Endothelial cell of umbilical vein (primary cell): Measurements from ENCODE around the gene UBE2E1. TPM values are rescaled to one million over a fixed set of nuclear protein-coding genes. Genes with fewer than 3 reads are reported as not detected.
"Not testable (repeated sequence)": the region's sequence is repeated elsewhere in the genome, so short reads cannot be mapped to it uniquely, and the experiment has no call there.

Source experiments
- BruUV-seq: library from RNA; stranded (reverse); fragments of 400-500 nt; replicated peaks from 2 replicates; lab custom pipeline; 2021; lab: Mats Ljungman, UMichigan
- CTCF ChIA-PET: fragments of 300-600, 350-600 bp; sonication (Branson Sonifier 250); formaldehyde crosslinking; loops from one replicate; lab custom pipeline; 2021; ENCODE audit warnings: antibody characterized with exemption, inconsistent platforms; lab: Charles Lee
- POLR2A ChIA-PET: fragments of 300-600, 350-600 bp; sonication (Branson Sonifier 250); formaldehyde crosslinking; loops from one replicate; lab custom pipeline; 2021; ENCODE audit warnings: antibody characterized with exemption, inconsistent platforms; lab: Charles Lee
- DNase-seq: peaks from one replicate; pipeline ENCODE4 v3.0.0-alpha.2; 2011; ENCODE audit warnings: low read depth, low spot score
- FAIRE-seq: peaks from 2 replicates; lab custom pipeline; 2011; peaks lifted over from hg19 to GRCh38; lab: Jason Lieb, UNC
- H2AFZ ChIP-seq: 2 replicates; pipeline ENCODE4 v1.6.0; 2012; ENCODE audit warnings: low read depth, low read length, control low read depth, inconsistent platforms
- H3K27ac ChIP-seq: 2 replicates; pipeline ENCODE4 v1.5.1; 2011; ENCODE audit warnings: low read depth, mild to moderate bottlenecking, control low read depth, low read length, moderate library complexity; ENCODE audit not compliant: insufficient read depth
- H3K27me3 ChIP-seq, 2 experiments: 2 replicates each; pipeline versions ENCODE4 v1.6.0 to v1.6.1; 2011; ENCODE audit warnings: low read length in 2 of 2, mixed read lengths in 1 of 2; ENCODE audit not compliant: control insufficient read depth in 2 of 2, insufficient read depth in 2 of 2
- H3K36me3 ChIP-seq, 2 experiments: 2 replicates in 1 of 2; 3 replicates in 1 of 2; pipeline ENCODE4 v1.5.1; 2011; ENCODE audit warnings: low read length in 2 of 2, mild to moderate bottlenecking in 1 of 2, moderate library complexity in 1 of 2; ENCODE audit not compliant: control insufficient read depth in 2 of 2, insufficient read depth in 2 of 2; ENCODE audit errors: extremely low read depth in 1 of 2
- H3K4me1 ChIP-seq: 3 replicates; pipeline ENCODE4 v1.5.1; 2011; ENCODE audit warnings: mild to moderate bottlenecking, low read length; ENCODE audit not compliant: control insufficient read depth, insufficient read depth; ENCODE audit errors: extremely low read depth
- H3K4me2 ChIP-seq: 2 replicates; pipeline ENCODE4 v1.6.1; 2011; ENCODE audit warnings: low read length, control low read depth, mixed read lengths; ENCODE audit not compliant: insufficient read depth
- H3K4me3 ChIP-seq, 3 experiments: fragments of 200-600 bp in 1 of 3; sonication (generic), shearing (Covaris generic) in 1 of 3; replicated peaks in 1 of 3; 2 replicates each; pipeline ENCODE4 v1.5.1; 2011 to 2016; ENCODE audit warnings: control low read depth in 3 of 3, low read length in 3 of 3, mild to moderate bottlenecking in 2 of 3, inconsistent platforms in 1 of 3, low read depth in 1 of 3, moderate library complexity in 1 of 3; ENCODE audit not compliant: insufficient read depth in 1 of 3
- H3K79me2 ChIP-seq: 2 replicates; pipeline ENCODE4 v1.6.0; 2012; ENCODE audit warnings: low read length, inconsistent platforms; ENCODE audit not compliant: control insufficient read depth, insufficient read depth
- H3K9ac ChIP-seq: replicated peaks from 2 replicates; pipeline ENCODE3; 2011; ENCODE audit warnings: low read length, control low read depth; ENCODE audit not compliant: insufficient read depth; ENCODE audit errors: extremely low read depth
- H3K9me1 ChIP-seq: replicated peaks from 3 replicates; pipeline ENCODE4 v1.6.0; 2011; ENCODE audit warnings: mild to moderate bottlenecking, low read length; ENCODE audit not compliant: control insufficient read depth, insufficient read depth; ENCODE audit errors: extremely low read depth
- H3K9me3 ChIP-seq: replicated peaks from 2 replicates; pipeline ENCODE4 v1.5.1; 2012; ENCODE audit warnings: low read length, inconsistent platforms; ENCODE audit not compliant: control insufficient read depth, insufficient read depth
- H4K20me1 ChIP-seq: replicated peaks from 2 replicates; pipeline ENCODE3; 2011; ENCODE audit warnings: mild to moderate bottlenecking, low read length; ENCODE audit not compliant: control insufficient read depth, insufficient read depth; ENCODE audit errors: extremely low read depth
- MYC ChIP-seq: IDR thresholded peaks from one replicate; pipeline ENCODE4 v1.6.1; 2011; ENCODE audit warnings: mild to moderate bottlenecking, low read depth, low read length
- dilution Hi-C: fragments of 300-500 bp; cut with MboI; formaldehyde crosslinking; loops from one replicate; pipeline ENCODE4 v1.15.0; 2019; ENCODE audit warnings: low sequenced_read_pairs; ENCODE audit not compliant: extremely low pct_ligation_motif_present
- intact Hi-C: fragments of 100-400 bp; cut with micrococcal nuclease; formaldehyde crosslinking; loops from one replicate; pipeline ENCODE4 v1.10.0; 2022
- polyA plus RNA-seq, 4 experiments: library from polyadenylated mRNA; depleted of rRNA in 3 of 4; stranded (reverse) in 3 of 4; unstranded in 1 of 4; fragments of >200 nt; gene quantifications; 2 replicates each; pipeline versions ENCODE4 v1.2.1 to v1.2.3, GENCODE V29; 2011 to 2012; ENCODE audit warnings: missing spikeins in 1 of 4
- total RNA-seq: library from RNA; stranded (reverse); gene quantifications from 2 replicates; pipeline ENCODE4 v1.2.3, GENCODE V29; 2021

Gene UBE2E1
- total and polyA plus RNA-seq, 2 donors (not counting 3 experiments of a cell fraction or from before 2014, with no cell fraction given): 72.7 to 114 TPM

DNA sequence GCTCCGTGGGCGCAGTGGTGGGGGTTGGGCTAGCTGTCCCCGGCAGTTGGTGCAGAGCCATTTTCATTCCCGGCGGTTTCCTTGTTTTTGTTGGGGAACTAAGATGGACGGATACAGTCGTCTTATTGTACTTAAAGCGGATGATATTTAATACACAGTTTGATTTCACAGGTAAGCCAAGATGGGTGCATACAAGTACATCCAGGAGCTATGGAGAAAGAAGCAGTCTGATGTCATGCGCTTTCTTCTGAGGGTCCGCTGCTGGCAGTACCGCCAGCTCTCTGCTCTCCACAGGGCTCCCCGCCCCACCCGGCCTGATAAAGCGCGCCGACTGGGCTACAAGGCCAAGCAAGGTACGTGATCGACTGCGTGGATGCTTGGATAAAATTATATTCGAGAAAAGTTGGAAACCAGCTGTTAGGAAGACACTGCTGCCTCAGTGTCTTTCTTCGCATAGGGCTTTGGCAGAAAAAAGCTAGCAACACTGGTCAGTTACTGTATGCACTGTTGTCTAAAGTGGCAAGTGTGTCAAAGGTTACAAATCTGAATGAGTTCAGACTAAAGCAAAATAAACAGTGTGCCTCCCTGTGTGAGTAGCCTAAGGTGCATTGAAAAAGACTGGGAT lies 112.0 kb downstream of the UBE2E1 start:
- H3K27me3 ChIP-seq, H3K9me1 ChIP-seq, BruUV-seq, H3K9me3 ChIP-seq, H2AFZ ChIP-seq, H4K20me1 ChIP-seq, dilution Hi-C loops: not testable (repeated sequence)
- intact Hi-C loops: loop anchor here (1.0 to 2.0 kb wide), 3 partner anchors 28 to 75 kb away; partner anchors contain the start of gene NR1D2
- POLR2A ChIA-PET: interaction anchor here (1.1 to 2.4 kb wide), 18 partner anchors 8 to 758 kb away, joined by 3 to 21 read pairs (median 6); no protein-coding TSS in a partner anchor
- CTCF ChIA-PET: interaction anchor here (1.3 to 2.1 kb wide), 2 partner anchors 29 to 84 kb away, joined by 4 to 13 read pairs; no protein-coding TSS in a partner anchor
- Histone ChIP-seq H3K9ac (peak overlapping the region; percentile 95), H3K4me3 (peak overlapping the region; percentile 93 to 100 (median 98)), H3K4me2 (peak overlapping the region; percentile 98), H3K4me1 (peaks cover 17% of the 10 kb centered on the region), H3K36me3 (peaks cover 9 to 11% of the 10 kb centered on the region in 2 experiments), H3K79me2 (peaks cover 23% of the 10 kb centered on the region), H3K27ac (peak overlapping the region; percentile 79)
- FAIRE-seq: peak; percentile 72
- DNase-seq: peak; percentile 63
- peak; percentile 61 for TF ChIP-seq MYC

DNA sequence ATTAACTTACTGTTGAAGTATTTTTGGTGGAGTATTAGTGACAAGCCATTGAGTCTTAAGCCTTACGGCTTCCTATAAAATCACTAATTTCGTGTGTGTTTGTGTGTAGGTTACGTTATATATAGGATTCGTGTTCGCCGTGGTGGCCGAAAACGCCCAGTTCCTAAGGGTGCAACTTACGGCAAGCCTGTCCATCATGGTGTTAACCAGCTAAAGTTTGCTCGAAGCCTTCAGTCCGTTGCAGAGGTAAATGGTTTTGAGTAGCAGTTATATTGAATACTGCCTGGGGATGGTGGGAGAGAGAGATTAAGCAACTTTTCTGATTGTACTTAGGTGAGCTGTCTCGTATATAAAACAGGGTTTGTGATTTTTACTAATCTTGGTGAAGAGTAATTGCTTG lies 112.6 kb downstream of the UBE2E1 start:
- H3K27me3 ChIP-seq, H4K20me1 ChIP-seq, BruUV-seq, FAIRE-seq, H3K9me3 ChIP-seq, H2AFZ ChIP-seq, intact Hi-C loops, DNase-seq, dilution Hi-C loops, H3K9me1 ChIP-seq: not testable (repeated sequence)
- Histone ChIP-seq H3K36me3 (peaks cover 9 to 11% of the 10 kb centered on the region in 2 experiments), H3K4me2 (peak overlapping the region; percentile 98), H3K9ac (peak overlapping the region; percentile 95), H3K4me1 (peaks cover 17% of the 10 kb centered on the region), H3K27ac (peak overlapping the region; percentile 79), H3K79me2 (peaks cover 23% of the 10 kb centered on the region), H3K4me3 (peak overlapping the region; percentile 93 to 100 (median 98))
- CTCF ChIA-PET: interaction anchor here (1.0 to 1.3 kb wide), 2 partner anchors 30 to 84 kb away, joined by 3 to 4 read pairs; no protein-coding TSS in a partner anchor
- POLR2A ChIA-PET: interaction anchor here (2.0 to 2.4 kb wide), 4 partner anchors 18 to 74 kb away, joined by 13 to 21 read pairs (median 14); no protein-coding TSS in a partner anchor
